IMR-90 (cell line): ENCODE measurements around the gene ZKSCAN5. TPM values are rescaled to one million over a fixed set of nuclear protein-coding genes. Genes with fewer than 3 reads are reported as not detected.
A peak's percentile ranks its signal among the peaks of the same experiment; 100 is the strongest.
"Not testable (repeated sequence)": the region's sequence is repeated elsewhere in the genome, so short reads cannot be mapped to it uniquely, and the experiment has no call there.

Experiments used
- ATAC-seq: fragments of 200-7000 bp; cut with Tn5 transposase; 2 replicates; pipeline ENCODE4 v1.9.1; 2020; ENCODE audit warnings: low read depth, mild to moderate bottlenecking, moderate library complexity
- BruUV-seq: library from RNA; stranded (reverse); fragments of 400-500 nt; replicated peaks from 2 replicates; lab custom pipeline; 2021; lab: Mats Ljungman, UMichigan
- CTCF ChIA-PET: fragments of 300-600 bp; formaldehyde crosslinking; extraction: SDS; loops from one replicate; lab custom pipeline; 2021; ENCODE audit warnings: antibody characterized with exemption; lab: Yijun Ruan, JAX
- POLR2A ChIA-PET: fragments of 300-600 bp; sonication (Branson Sonifier 250); formaldehyde crosslinking; loops from one replicate; lab custom pipeline; 2022; ENCODE audit warnings: antibody characterized with exemption; ENCODE audit not compliant: unreplicated experiment; lab: Charles Lee
- DNase-seq: peaks from one replicate; pipeline ENCODE4 v3.0.0; 2013
- H2AFZ ChIP-seq: replicated peaks from 2 replicates; pipeline ENCODE3; 2013; ENCODE audit warnings: low read length, mild to moderate bottlenecking; ENCODE audit not compliant: poor library complexity
- H2AK5ac ChIP-seq: 2 replicates; pipeline ENCODE4 v1.6.1; 2013; ENCODE audit warnings: low read depth, low read length, inconsistent platforms
- H2AK9ac ChIP-seq: replicated peaks from 2 replicates; pipeline ENCODE3; 2013; ENCODE audit warnings: mild to moderate bottlenecking, low read depth, low read length, moderate library complexity; ENCODE audit not compliant: poor library complexity
- H2BK120ac ChIP-seq: 2 replicates; pipeline ENCODE4 v1.6.1; 2013; ENCODE audit warnings: low read depth, low read length, inconsistent platforms
- H2BK15ac ChIP-seq: 3 replicates; pipeline ENCODE4 v1.6.1; 2013; ENCODE audit warnings: low read depth, low read length, inconsistent platforms
- H2BK20ac ChIP-seq: 2 replicates; pipeline ENCODE4 v1.6.1; 2013; ENCODE audit warnings: low read depth, mild to moderate bottlenecking, inconsistent platforms, low read length, moderate library complexity
- H2BK5ac ChIP-seq: 2 replicates; pipeline ENCODE4 v1.6.1; 2013; ENCODE audit warnings: mild to moderate bottlenecking, low read depth, low read length, inconsistent platforms; ENCODE audit not compliant: poor library complexity, severe bottlenecking
- H3K14ac ChIP-seq: replicated peaks from 2 replicates; pipeline ENCODE4 v1.6.1; 2013; ENCODE audit warnings: low read depth, low read length, inconsistent platforms
- H3K18ac ChIP-seq: 2 replicates; pipeline ENCODE4 v1.6.1; 2013; ENCODE audit warnings: low read depth, low read length, control low read depth
- H3K23ac ChIP-seq: 2 replicates; pipeline ENCODE4 v1.6.1; 2013; ENCODE audit warnings: low read depth, low read length, inconsistent platforms
- H3K27ac ChIP-seq: 2 replicates; pipeline ENCODE4 v1.5.1; 2013; ENCODE audit warnings: mild to moderate bottlenecking, control low read depth, low read length; ENCODE audit not compliant: insufficient read depth
- H3K27me3 ChIP-seq: 2 replicates; pipeline ENCODE4 v1.6.1; 2013; ENCODE audit warnings: low read length; ENCODE audit not compliant: control insufficient read depth, insufficient read depth
- H3K36me3 ChIP-seq: 2 replicates; pipeline ENCODE4 v1.6.1; 2013; ENCODE audit warnings: low read length, mixed read lengths; ENCODE audit not compliant: control insufficient read depth, insufficient read depth
- H3K4ac ChIP-seq: 2 replicates; pipeline ENCODE4 v1.6.1; 2013; ENCODE audit warnings: low read depth, low read length, inconsistent platforms
- H3K4me1 ChIP-seq: 2 replicates; pipeline ENCODE4 v1.6.1; 2013; ENCODE audit warnings: low read length, mixed read lengths; ENCODE audit not compliant: control insufficient read depth, insufficient read depth
- H3K4me2 ChIP-seq: 2 replicates; pipeline ENCODE4 v1.6.1; 2013; ENCODE audit warnings: low read depth, mild to moderate bottlenecking, control low read depth, low read length, moderate library complexity
- H3K4me3 ChIP-seq: 2 replicates; pipeline ENCODE4 v1.5.1; 2013; ENCODE audit warnings: low read depth, mild to moderate bottlenecking, control low read depth, low read length, moderate library complexity; ENCODE audit not compliant: insufficient read depth
- H3K56ac ChIP-seq: 2 replicates; pipeline ENCODE4 v1.6.1; 2013; ENCODE audit warnings: low read length, inconsistent platforms; ENCODE audit not compliant: insufficient read depth; ENCODE audit errors: extremely low read depth
- H3K79me1 ChIP-seq, 2 experiments: 2 replicates each; pipeline ENCODE4 v1.6.1; 2013; ENCODE audit warnings: low read length in 2 of 2, inconsistent platforms in 1 of 2, low read depth in 1 of 2
- H3K9ac ChIP-seq: 2 replicates; pipeline ENCODE4 v1.6.1; 2013; ENCODE audit warnings: low read depth, low read length, control low read depth
- H3K9me1 ChIP-seq: 2 replicates; pipeline ENCODE4 v1.6.1; 2013; ENCODE audit warnings: low read length, inconsistent platforms; ENCODE audit not compliant: insufficient read depth
- H3K9me3 ChIP-seq: 2 replicates; pipeline ENCODE4 v1.6.1; 2013; ENCODE audit warnings: low read length; ENCODE audit not compliant: control insufficient read depth, insufficient read depth
- H4K20me1 ChIP-seq: 2 replicates; pipeline ENCODE4 v1.6.1; 2013; ENCODE audit warnings: low read length, inconsistent platforms; ENCODE audit not compliant: insufficient read depth
- H4K5ac ChIP-seq: 2 replicates; pipeline ENCODE4 v1.6.1; 2013; ENCODE audit warnings: mild to moderate bottlenecking, low read depth, low read length, control low read depth
- H4K8ac ChIP-seq, 2 experiments: 2 replicates each; pipeline ENCODE4 v1.6.1; 2013; ENCODE audit warnings: low read depth in 2 of 2, low read length in 2 of 2, control low read depth in 1 of 2, inconsistent platforms in 1 of 2
- H4K91ac ChIP-seq: 2 replicates; pipeline ENCODE4 v1.6.1; 2013; ENCODE audit warnings: low read depth, low read length, inconsistent platforms; ENCODE audit not compliant: insufficient read depth
- WGBS, 2 experiments: methylation state at CpG; one replicate each; pipeline versions ENCODE4 v1.1.5 to v1.1.7; 2013; ENCODE audit warnings: missing lambda C conversion rate in 2 of 2; ENCODE audit not compliant: insufficient read length in 1 of 2; ENCODE audit errors: extremely low coverage in 2 of 2; 5-methylcytosine and 5-hydroxymethylcytosine counted together
- dilution Hi-C: fragments of 300-500 bp; cut with HindIII; formaldehyde crosslinking; loops from one replicate; pipeline ENCODE4 v1.14.3; 2018; ENCODE audit warnings: low sequenced_read_pairs; ENCODE audit not compliant: unreplicated experiment
- in situ Hi-C: fragments of 300-500 bp; cut with MboI; formaldehyde crosslinking; loops from 3 replicates; pipeline ENCODE4 v1.14.3; 2019; ENCODE audit warnings: low sequenced_read_pairs, inconsistent platforms, mixed read lengths
- intact Hi-C: fragments of 100-400 bp; cut with micrococcal nuclease; formaldehyde crosslinking; loops from 2 replicates; pipeline ENCODE4 v1.10.0; 2022
- polyA plus RNA-seq, 3 experiments: library from polyadenylated mRNA; depleted of rRNA; stranded (reverse); fragments of >200 nt; gene quantifications; 2 replicates each; pipeline ENCODE4 v1.2.3, GENCODE V29; 2012; ENCODE audit warnings: low replicate concordance in 1 of 3
- total RNA-seq: library from RNA; depleted of rRNA; stranded (reverse); fragments of >200 nt; gene quantifications from 2 replicates; pipeline ENCODE4 v1.2.3, GENCODE V29; 2012

Gene ZKSCAN5
- total and polyA plus RNA-seq, 2 of the 4 experiments (the other 2 are of a cell fraction) = 5.5 to 16.3 TPM

GRCh38 chr7:99501236-99501635 lies 3.2 kb upstream of the ZKSCAN5 start:
- H2AK9ac ChIP-seq, H3K4ac ChIP-seq, H2AK5ac ChIP-seq, dilution Hi-C loops, H3K9ac ChIP-seq, H3K27me3 ChIP-seq, H4K5ac ChIP-seq, H2AFZ ChIP-seq, H3K36me3 ChIP-seq, H3K18ac ChIP-seq, H3K23ac ChIP-seq, H2BK20ac ChIP-seq, H2BK120ac ChIP-seq, H3K9me3 ChIP-seq, H2BK5ac ChIP-seq, DNase-seq, H3K27ac ChIP-seq, in situ Hi-C loops, H3K4me1 ChIP-seq, H3K14ac ChIP-seq, BruUV-seq, H3K4me3 ChIP-seq, H3K56ac ChIP-seq, POLR2A ChIA-PET, H3K4me2 ChIP-seq, ATAC-seq, H2BK15ac ChIP-seq, intact Hi-C loops, H3K9me1 ChIP-seq, H4K91ac ChIP-seq: not testable (repeated sequence)
- Histone ChIP-seq H3K79me1 (peaks cover 10 to 44% of the 10 kb centered on the region in 2 experiments), H4K8ac (peak overlapping the region in 1 of 2 experiments; percentile 13; a peak in 2 of 4 replicates), H4K20me1 (peaks cover 11% of the 10 kb centered on the region; the same call in 1 of the 2 replicates)
- CTCF ChIA-PET = interaction anchor here (0.6 to 0.7 kb wide), 2 partner anchors 22 to 181 kb away, joined by 3 read pairs; no protein-coding TSS in a partner anchor
- 100% methylated on average over 3 of the region's 12 CpGs; no CpG with 5 or more reads in 1 of the 2 experiments for WGBS, 2 experiments
